Renal cortex interstitium (tissue), 11 donors: ENCODE results near the gene IRF2. TPM values are rescaled to one million over a fixed set of nuclear protein-coding genes. Genes with fewer than 3 reads are reported as not detected.
A peak's percentile ranks its signal among the peaks of the same experiment; 100 is the strongest.

Source experiments
- DNase-seq, 11 donors: peaks; one replicate each; pipeline ENCODE4 v3.0.0-alpha.2; 2013; ENCODE audit warnings: low read depth in 9 of 11, low spot score in 4 of 11; ENCODE audit errors: extremely low read depth in 1 of 11
- polyA plus RNA-seq, 3 donors: library from polyadenylated mRNA; unstranded; fragments of 120-200 nt; gene quantifications; one replicate each; pipeline ENCODE4 v1.2.1, GENCODE V29; 2013; ENCODE audit not compliant: insufficient read length in 3 of 3

IRF2 gene
- polyA plus RNA-seq, 3 donors = 30.9 to 35.1 (median 31.4) TPM

DNA sequence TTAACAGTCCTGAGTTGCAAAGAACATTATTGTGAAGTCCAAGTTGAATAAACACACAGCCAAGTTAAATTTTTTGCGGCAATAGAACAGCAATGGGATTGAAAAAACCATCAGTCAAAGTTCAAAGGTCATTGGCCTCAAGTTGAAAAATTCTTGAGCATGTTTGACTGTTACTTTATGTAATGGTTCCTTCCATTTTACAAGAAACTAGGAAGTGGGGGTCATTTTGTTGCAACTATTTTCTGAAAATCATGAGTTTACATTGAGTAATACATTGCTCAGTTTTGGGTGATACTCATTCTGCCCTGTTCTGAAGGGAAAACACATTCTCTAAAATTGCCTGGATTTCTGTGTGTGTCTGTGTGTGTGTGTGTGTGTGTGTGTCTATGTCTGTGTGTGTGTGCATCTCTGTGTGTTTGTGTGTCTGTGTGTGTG is 5.2 kb upstream of the IRF2 start:
- DNase-seq = no peak

DNA sequence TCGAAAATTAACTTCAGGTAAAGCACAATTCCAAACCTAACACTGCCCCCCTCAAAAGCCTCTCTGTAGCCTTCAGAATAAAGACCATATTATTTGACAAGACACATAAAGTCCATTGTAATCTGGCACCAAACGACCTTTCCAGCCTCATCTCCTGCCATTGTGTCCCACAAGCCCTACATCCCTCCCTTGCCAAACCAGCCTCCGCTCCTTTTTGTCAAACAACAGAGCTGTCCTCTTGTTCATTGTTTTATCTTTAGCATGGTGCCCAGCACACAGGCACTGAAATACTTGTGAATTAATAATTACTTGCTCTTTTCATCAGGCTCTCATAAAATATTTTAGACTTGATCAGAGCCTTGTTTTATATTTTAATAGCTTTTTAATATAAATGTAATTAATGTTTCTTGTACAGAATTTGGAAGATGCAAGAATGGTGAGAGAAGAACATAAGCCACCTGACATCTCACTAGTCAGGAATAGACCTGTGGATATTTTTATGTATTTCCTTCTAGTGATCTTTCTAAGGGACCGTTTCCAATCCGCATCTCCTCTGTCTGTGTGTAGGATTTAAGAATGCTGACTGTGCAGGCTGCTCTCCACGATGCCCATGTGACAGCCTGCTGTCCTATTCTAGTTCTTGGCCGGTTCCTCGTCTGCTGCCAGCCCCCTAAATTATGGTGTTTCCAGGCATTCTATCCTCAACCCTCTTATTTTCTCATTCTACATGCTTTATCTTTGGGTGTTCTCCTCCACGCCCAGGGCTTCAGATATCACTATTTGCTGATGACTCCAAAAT is 3.0 kb upstream of the IRF2 start:
- no peak for DNase-seq

DNA sequence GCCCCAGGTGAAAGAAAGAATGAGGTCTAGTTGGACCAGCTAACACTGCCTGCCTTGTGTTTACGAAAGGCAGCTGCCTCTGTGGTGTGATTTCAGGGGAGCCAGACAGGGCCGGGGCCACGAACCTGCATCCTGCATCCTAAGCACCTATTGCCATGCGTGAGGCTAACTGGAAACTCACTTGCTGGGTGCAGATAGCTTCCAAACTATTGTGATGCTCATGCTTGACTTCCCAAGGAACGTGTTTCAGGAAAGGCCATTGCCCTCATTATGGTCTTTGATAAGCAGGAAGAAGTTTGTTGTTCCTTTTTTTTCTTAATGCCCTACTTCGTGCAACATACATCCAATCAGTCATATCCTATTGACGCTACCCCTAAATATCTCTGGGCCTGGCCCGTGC is 2.3 kb upstream of the IRF2 start:
- no peak for DNase-seq

DNA sequence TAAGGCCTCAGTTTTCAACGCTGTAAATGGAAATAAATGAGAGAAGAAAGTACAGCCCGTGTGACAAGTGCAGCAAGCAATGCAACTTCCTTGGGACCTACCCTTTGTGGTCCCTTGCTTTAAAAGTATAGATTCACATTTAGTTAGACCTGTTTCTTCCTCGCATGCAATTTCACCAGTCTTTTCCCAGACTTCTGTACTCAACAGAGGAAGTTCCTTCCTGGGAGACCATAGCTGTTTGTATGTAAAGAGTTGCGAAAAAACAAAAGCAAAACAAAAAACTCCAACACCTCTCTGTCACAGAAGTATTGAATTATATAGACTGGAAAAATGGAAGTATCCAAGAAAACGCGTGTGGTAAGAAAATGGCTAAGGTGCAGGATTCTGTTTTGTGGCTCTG is 1.1 kb upstream of the IRF2 start:
- DNase-seq = no peak

DNA sequence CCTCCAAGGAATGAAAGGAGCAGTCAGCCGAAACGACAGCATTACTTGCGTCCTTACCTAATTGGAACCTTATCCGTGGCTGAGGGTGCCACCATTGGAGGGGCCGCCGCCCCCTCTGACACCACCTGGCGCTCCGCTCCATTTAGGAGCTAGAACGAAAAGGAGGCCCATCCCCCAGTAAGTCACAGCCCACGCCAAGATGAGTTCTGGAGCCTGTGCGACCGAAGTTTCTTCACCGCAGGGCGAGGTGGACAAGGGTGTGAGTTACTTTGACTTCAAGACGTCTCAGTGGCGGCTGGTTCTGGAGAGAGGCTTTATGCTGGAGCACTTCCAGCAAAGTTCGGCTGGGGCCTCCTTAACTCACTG is 729 bp upstream of the IRF2 start:
- peak in 7 of 11 donors; percentile 14 to 49 (median 45) for DNase-seq

- peak in 8 of 11 donors; percentile 11 to 32 (median 30) for DNase-seq
Observed at GRCh38 chr4:184473499-184474262, 669 bp downstream of the IRF2 start.

DNA sequence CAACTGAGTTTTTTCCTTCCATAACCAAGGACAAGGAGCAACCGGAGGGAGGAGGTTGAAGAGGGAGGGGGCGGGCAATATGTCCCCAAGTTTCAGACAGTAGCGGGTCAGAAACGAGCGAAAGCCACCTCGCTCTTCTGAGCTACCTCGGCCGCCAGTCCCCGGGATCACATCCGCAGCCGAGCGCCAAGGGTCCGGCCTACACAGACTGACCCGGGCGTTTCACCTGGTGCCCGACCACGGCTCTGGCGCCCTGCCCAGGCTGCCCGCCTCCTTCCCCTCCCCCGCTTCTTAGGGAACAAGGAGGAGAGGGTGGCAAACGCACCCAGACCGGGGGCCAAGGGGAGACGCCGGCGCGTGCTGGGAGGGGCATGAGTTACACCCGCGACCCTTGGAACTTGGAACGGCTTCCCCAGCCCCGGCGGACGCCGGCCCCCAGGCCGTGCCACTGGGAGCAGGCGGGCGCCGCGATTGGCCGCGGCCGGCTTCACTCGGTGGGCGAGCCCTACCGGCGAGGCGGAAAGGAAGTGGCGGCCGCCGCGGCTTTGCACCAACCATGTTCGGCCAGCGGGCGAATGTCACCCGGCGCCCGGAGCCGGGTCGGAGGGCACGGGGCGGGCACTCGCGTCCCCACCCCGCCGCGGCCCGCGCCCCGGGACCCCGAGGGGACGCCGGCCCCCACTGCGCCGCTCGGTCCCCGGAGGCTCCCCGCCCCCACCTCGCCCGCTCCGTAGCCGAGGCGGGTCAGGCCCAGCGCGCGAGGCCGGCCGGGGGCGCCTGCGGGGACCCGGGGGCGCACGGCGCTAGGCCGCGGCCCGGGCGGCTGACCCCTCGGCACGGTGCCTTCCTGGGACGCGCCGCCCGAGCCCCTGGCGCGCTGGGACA is 1.5 kb downstream of the IRF2 start:
- peak in 9 of 11 donors; percentile 41 to 69 (median 61) for DNase-seq

GRCh38 chr4:184471881-184472613 is 2.3 kb downstream of the IRF2 start:
- peak in 2 of 11 donors; percentile 4 to 33 for DNase-seq

- DNase-seq = no peak
Observed at GRCh38 chr4:184470785-184471110, 3.6 kb downstream of the IRF2 start.

- no peak for DNase-seq
Observed at GRCh38 chr4:184466634-184467033, 7.7 kb downstream of the IRF2 start.

- DNase-seq = no peak
Observed at GRCh38 chr4:184464759-184465454, 9.4 kb downstream of the IRF2 start.

- DNase-seq = no peak
Observed at GRCh38 chr4:184463856-184464255, 10.5 kb downstream of the IRF2 start.

DNA sequence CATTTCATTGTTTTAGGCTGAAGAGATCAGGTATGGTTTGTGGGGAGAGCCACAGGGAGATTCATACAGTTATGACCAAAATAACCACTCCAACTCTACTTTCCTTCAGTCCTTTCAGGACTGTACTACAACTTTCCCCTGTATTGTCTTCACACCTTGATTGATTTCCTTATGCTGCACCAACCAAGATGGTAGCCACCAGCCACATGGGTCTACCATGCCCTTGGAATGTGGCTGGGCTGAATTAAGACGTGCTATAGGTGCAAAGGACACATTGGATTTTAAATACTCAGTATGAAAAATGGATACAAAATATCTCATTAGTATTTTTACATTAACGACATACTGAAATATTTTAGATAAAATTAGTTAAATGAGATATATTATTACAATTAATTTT is 11.2 kb downstream of the IRF2 start:
- no peak for DNase-seq

- DNase-seq = no peak
Observed at GRCh38 chr4:184462724-184463123, 11.6 kb downstream of the IRF2 start.

- no peak for DNase-seq
Observed at GRCh38 chr4:184461711-184462441, 12.5 kb downstream of the IRF2 start.

DNA sequence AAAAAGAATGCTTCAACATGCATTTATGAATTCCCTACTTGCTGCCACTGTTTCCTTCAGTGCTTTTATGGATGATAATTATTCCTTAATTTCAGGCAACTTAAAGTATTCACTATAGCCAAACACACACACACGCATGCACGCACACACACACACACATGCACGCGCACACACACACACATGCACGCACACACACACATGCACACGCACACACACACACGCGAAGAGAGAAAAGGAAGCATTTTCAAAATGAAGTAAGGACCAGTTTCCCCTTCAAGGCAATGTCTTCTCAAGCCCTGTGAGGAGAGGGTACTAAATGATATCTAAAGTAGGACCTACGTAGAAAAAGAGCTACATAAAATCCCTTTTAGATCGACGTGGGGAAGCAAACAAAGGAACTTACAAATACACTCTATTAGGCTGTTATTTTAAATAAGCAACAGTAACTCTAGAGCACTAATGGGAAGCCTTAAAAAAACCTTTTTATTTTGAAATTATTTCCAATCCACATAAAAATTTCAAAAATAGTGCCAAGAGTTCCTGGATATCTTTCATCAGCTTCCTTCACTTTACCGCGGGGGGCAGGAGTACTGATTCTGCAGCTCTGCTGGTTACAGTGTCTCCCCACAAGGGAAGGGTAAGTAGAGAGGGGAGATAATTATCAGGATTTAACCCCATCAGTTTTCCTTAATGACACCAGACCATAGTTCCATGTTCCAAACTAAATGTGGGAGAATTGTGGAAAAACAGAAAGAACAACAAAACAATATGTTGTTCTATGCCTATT is 13.7 kb downstream of the IRF2 start:
- no peak for DNase-seq

DNA sequence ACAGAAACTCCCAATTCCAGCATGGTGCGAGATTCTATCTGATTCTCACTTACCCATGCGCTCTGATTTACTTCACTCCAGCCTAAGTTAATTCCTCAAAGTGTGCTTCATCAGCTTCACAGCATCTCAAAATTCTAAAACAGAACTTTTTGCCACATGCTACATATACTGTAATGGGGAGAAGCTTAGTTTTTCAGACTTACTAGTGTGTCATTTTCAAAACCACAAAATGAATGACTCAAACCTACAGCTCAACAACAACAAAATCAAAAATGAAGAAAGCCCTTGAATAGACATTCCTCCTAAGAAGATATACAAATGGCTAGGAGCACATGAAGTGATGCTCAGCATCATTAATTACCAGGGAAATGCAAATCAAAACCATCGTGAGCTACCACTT is 14.9 kb downstream of the IRF2 start:
- DNase-seq = no peak
